GM18861 (cell line): ENCODE measurements around the gene RBM10.
A peak's percentile ranks its signal among the peaks of the same experiment; 100 is the strongest.
"Not testable (repeated sequence)": the region's sequence is repeated elsewhere in the genome, so short reads cannot be mapped to it uniquely, and the experiment has no call there.

ENCODE experiments used
- ATAC-seq: cut with Tn5 transposase; IDR thresholded peaks from one replicate; pipeline ENCODE4 v1.9.1; 2021; ENCODE audit not compliant: unreplicated experiment

RBM10 gene

GRCh38 chrX:47144626-47145394 is at the start of gene RBM10, which contains the start of gene NDUFB11:
Gene RBM10, plus strand, starts transcription at chrX:47145221. Its CDS starts 2,261 bp downstream, at chrX:47147482.
Gene NDUFB11, minus strand, starts transcription at chrX:47144702. Its CDS starts 23 bp downstream, at chrX:47144679.
- ATAC-seq: peak; percentile 81

DNA sequence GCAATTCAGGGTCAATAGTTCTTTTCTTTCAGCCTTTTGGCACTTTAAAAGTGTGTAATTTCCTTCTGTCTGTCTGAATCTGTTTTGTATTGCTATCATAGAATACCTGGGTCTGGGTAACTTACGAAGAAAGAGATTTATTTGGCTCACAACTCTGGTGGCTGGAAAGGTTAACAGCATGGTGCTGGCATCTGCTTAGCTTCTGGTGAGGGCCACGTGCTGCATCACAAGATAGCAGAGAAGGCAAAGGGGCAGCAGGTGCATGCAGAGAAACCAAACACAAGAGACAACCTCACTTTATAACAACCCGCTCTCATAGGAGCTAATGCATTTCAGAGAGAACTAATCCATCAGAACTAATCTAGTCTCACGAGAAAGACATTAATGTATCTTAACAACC is 48.0 kb upstream of the RBM10 start:
- no peak for ATAC-seq

GRCh38 chrX:47098338-47099094 is 46.5 kb upstream of the RBM10 start:
- no peak for ATAC-seq

GRCh38 chrX:47101206-47101605 is 43.8 kb upstream of the RBM10 start:
- ATAC-seq: no peak

GRCh38 chrX:47110936-47111615 is 33.9 kb upstream of the RBM10 start:
- ATAC-seq: not testable (repeated sequence)

- ATAC-seq: no peak
These were observed 32.6 kb upstream of the RBM10 start for GRCh38 chrX:47112316-47112954.

GRCh38 chrX:47116551-47117110 is 28.4 kb upstream of the RBM10 start:
- ATAC-seq: not testable (repeated sequence)

DNA sequence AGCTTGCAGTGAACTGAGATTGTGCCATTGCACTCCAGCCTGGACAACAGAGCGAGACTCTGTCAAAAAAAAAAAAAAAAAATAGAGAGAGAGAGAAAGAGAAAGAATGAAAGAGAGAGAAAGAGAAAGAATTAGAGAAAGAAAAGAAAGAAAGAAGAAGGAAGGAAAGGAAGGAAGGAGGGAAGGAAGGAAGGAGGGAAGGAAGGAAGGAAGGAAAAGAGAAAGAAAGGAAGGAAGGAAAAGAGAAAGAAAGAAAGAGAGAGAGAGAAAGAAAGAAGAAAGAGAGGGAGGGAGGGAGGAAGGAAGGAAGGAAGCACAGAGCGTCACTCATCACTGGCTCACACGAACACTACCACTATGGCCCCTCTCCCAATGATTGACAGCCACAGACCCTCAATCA is 20.6 kb upstream of the RBM10 start:
- ATAC-seq: not testable (repeated sequence)

DNA sequence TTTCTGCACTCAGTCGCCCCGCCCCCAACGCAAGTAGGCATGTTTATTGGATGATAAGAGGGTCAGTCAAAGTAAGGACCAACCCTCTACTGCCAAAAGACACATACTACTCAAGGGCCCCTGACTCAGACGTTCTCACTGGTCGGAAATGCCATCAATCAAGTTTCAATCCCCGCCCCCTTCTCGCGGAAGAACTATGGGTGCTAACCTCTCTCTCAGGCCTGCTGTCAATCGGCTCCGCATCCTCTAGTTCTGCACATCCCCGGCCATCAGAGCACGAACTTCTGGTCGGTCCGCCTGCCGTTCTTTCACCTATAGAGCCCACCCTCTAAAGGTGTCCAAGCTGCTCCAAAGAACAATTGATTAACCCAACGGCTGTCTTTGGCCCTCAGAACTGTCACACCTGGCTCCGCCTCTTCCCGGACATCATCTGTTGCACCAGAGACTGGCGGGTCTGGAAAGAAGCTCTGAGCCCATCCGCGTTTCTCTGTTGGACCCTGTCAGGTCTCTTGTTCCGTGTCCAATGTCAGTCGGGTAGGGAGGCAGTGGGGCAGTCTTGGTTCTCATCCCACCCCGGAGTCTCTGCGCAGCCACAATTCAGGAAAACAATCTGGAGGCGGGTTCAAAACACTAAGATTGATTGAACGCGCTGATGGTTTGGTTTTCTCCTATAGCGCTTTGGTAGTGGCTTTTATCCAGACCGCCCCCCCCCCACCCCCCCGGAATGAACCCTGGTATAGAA is 15.7 kb upstream of the RBM10 start:
- ATAC-seq: peak; percentile 97

GRCh38 chrX:47129899-47130358 is 15.1 kb upstream of the RBM10 start:
- ATAC-seq: no peak

GRCh38 chrX:47133493-47133892 is 11.5 kb upstream of the RBM10 start:
- ATAC-seq: no peak

- not testable (repeated sequence) for ATAC-seq
These were observed 9.4 kb upstream of the RBM10 start for GRCh38 chrX:47135650-47136049.

DNA sequence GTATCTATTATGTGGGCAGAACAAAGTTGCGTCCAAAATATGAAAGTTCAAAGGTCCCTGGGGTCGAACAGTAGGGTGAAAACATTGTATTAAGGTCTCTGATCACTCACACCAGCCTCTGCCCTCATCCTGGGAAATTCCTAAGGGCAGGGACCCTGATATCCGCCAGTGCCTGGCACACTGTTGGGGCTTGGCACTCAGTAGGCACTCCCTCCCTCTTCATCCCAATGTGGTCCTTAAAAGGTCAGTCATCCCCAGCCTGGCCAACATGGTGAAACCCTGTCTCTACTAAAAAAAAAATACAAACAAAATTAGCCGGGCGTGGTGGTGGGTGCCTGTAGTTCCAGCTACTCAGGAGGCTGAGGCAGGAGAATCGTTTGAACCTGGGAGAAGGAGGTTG is 6.8 kb upstream of the RBM10 start:
- ATAC-seq: no peak

GRCh38 chrX:47143894-47144625 is 961 bp upstream of the RBM10 start:
- ATAC-seq: peak; percentile 4

GRCh38 chrX:47145395-47146120 is 537 bp downstream of the RBM10 start:
- no peak for ATAC-seq

- no peak for ATAC-seq
These were observed 1.3 kb downstream of the RBM10 start for GRCh38 chrX:47146121-47146935.

DNA sequence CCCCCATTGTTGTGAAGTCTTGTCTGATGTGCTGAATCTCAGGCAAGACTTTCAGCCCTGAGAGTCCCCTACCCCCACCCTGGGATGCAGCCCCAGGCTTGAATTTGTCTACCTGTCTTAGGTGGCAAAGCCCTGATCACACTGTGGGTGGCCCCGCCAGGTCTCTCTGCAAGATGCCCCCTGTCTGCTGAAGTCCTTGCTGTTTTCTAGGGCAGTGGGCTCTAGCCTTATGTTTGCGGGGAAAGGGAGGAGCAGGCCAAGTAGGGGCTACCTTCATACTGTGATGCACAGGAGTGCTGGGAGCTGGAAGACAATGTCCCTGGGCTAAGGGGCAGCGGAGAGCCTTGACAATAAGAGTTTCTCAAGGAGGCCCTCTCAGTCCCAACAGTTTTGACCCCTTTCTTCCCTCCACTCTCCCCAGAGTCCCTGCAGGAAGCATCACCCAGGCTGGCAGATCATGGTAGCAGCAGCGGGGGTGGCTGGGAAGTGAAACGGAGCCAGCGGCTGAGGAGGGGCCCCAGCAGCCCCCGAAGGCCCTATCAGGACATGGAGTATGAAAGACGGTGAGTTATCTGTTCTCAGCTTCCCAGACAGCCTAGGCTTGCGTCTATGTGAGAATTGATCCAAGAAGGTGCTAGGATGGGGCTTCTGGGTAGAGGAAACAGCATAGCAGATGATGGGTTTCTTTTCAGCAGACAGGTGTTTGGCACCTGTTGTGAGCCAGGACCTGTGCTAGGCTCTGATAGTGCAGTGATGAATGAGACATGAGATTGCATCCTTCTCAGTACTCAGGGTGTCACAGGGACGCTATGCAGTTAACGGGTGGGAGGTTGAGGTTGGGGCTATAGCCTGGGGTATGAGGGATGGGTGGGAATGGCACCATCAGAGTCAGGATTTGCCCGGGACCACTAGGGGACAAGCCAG is 2.2 kb downstream of the RBM10 start:
- no peak for ATAC-seq
